GM18519 (cell line): ENCODE results near the gene PHAF1.
A peak's percentile ranks its signal among the peaks of the same experiment; 100 is the strongest.

Experiments used
- ATAC-seq: cut with Tn5 transposase; IDR thresholded peaks from one replicate; pipeline ENCODE4 v1.9.1; 2021; ENCODE audit warnings: mild to moderate bottlenecking, moderate library complexity; ENCODE audit not compliant: unreplicated experiment, low FRiP score

The PHAF1 gene

DNA sequence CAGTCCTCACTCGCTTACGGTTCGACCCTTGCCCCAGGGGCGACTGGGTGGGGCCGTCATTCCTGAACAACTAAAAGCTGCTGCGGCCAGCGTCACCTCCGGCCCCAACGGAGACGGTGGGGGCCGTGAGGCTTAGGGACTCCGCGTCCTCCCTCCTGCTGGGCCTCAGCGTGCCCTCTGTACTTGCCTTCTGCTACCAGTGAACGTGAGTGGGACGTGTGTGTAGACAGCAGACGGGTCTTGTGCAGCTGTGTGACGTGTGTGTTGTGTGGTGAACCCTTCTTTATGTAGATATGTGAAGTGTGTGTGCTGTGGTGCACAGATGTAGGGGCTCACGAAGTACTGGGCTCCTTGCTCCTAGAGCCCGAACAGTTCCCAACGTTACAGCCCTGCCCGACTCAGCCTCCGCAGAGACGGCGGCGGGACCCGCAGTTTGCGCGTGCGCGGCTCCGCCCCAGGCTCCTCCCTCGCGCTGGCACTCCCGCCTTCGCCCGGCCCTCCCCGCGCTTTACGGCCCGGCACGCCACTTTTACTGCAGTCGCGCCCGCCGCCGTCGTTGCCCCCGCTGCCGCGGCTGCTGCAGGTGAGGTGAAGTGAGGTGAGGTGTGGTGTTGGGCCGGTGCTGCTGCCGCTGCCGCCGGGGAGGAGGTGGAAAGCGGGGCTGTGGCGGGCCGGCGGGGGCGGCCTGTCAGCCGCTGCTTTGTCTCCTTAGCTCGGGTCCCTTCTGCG lies at the start of gene PHAF1:
Gene PHAF1 (plus strand): TSS at position 535 of the 729 bp plus-strand sequence. CDS start 235 bp downstream, outside the sequence.
- peak; percentile 53 for ATAC-seq

DNA sequence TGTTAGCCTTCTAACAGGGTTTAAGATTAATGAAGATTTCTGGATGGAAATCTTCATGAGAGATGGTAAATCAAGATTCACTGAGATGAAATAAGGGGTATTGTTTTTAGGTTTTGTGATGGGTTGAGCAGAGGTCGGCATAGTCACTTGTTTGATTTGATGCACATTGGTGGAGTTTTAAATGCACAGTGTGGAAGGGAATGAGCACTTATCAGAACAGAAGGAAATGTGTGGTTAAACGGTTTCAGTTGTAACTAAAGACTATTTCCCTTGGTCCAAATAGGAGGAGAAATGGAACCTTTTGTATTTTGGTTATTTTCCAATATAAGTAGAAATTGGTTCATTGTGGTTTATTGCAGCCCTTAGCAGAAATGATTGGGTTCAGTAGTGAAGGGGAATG lies 46.7 kb upstream of the PHAF1 start:
- ATAC-seq, result no peak

DNA sequence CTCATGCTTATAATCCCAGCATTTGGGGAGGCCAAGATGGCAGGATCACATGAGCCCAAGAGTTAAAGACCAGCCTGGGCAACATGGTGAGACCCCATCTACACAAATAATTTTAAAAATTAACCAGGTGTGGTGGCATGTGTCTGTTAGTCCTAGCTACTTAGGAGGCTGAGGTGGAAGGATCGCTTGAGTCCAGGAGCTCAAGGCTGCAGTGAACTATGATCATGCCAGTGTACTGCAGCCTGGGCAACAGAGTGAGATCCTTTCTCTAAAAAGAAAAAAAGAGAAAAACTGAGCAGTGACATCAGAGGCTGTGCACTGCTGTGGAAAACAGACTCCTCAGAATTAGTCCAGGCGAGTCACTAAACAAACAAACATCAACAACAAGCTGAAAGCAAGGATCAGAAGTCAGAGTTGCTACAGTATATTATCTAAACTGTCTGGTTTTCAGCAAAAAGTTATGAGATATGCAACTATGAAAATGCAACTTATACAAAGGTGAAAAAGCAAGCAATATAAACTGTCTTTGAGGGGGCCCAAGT lies 41.5 kb upstream of the PHAF1 start:
- ATAC-seq, result no peak

DNA sequence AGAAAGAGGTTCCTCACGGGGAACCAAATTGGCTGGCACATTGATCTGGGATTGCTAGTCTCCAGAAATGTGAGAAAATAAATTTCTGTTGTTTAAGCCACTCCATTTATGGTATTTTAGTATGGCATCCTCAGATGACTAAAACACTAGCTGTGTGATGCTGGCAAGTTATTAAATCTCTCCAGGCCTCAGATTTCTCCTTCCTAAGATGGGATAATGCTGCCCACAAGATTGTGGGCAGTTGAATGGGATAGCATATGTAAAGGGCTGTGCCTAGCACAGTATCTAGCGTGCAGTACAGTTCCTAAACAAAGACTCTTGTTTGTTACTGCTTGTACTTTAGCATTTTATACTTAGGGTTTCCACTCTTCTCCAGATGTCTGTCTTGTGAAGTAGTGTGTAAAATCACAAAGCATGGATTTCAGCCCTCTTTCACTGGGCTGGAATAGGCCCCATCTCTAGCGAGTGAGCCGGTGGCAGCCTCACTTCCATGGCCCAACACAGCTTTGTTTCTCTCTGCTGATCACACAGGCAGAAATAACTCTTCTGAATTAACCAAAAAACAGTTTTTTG lies 38.2 kb upstream of the PHAF1 start:
- no peak for ATAC-seq

DNA sequence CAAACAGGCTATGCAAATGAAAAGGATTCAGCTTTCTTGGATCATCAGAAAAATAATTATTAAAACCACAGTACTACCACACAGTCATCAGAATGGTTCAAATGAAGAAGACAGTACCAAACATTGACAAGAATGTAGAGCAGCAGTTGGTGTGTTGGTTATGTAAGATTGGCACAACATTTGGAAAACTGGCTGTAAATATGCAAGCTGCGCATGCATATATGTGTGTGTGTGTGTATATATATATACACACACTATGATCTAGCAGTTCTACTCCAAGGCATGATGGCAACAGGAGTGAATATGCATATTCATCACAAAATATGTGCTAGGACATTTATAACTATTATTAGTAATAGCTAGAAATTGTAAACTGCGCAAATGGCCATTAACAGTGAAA lies 34.4 kb upstream of the PHAF1 start:
- no peak for ATAC-seq

DNA sequence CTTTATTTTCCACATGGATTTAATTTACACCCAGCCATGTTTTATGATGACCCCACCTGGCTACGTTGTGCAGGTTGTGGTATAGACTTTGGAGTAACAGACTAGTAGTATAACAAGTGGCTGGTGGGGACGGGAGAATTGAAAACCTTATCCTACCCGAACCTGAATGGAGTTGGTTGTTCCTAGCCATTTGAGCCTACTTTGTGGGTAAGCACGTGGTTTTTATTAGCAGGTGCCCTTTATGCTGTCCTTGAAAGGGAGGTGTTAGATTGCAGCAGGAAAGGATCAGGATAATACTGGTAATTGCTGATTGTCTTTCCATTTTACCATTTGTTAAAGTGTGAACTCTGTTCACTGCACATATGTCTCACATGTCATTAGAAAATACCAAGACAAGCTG lies 31.9 kb upstream of the PHAF1 start:
- ATAC-seq, result no peak

DNA sequence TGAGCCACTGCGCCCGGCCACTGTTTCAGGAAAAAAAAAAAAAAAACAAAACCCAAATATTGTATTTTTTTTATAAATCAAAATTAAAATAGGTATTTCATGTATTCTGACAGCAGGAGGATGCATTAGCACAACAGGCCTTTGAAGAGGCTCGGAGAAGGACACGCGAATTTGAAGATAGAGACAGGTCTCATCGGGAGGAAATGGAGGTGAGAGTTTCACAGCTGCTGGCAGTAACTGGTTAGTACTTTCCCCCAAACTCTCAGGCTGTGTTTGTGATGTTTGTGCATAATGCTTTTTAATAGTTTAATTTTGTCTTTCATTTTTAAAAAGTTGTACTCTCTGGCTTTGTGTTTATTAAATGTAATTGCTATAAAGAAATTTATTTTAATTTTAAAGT lies 27.6 kb upstream of the PHAF1 start:
- no peak for ATAC-seq

DNA sequence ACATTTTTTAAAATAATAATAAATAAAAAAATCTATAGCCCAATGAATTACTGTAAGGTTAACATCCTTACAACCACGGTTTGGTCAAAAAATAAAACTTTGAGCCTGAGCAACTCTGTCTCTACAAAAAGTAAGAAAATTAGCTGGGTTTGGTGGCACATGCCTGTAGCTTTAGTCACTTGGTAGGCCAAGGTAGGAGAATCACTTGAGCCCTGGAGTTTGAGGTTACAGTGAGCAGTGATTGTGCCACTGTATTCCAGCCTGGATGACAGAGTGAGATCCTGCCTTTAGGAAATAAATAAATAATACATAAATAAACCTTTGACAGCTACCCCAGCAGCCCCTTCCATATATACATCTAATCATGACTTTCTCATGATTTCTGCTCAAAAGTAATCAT lies 26.9 kb upstream of the PHAF1 start:
- no peak for ATAC-seq

DNA sequence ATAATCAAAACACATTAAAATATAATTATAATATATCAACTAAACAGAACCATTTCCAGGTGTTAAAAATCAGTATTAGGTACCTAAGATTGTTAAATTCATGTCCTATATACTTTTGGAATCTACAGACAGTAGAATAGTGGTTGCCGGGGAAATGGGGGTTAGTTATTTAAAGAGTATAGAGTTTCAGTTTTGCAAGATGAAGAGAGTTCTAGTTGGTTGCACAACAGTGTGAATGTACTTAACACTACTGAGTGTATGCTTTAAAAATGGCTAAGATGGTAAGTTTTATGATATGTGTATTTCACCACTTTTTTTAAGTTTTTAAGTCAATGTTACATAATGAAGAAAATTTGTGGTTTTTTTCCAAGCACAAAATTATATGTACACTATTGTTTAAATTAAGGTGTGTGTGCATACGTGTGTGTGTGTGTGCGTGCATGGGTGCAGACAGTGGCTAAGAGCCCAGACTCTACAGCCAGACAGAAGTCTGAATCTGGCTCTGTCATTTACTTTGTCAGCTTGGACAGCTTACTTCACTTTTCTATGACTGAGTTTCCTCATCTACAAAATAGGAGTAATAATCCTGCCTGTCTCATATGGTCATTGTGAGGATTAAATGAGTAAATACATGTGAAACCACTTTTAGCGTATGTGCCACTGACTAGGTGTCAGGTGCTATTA lies 25.3 kb upstream of the PHAF1 start:
- ATAC-seq, result no peak

DNA sequence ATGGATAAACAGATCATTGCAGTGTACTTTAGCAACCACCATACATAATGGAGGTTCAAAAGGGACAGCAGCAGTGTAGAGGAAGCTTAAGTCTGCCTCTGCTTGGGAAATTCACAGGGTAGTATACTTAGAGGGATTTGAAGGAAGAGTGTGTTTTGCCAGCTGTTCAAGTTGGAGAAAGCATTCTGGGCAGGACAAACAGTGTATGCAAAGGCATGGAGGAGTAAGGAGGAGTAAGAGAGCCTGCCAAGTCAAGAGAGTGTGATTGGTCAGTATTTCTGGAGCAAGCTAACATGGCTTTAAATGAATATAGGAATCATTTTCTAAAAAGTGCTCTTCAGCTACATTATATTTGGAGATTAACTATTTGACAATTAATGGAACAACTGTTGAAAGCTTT lies 22.9 kb upstream of the PHAF1 start:
- ATAC-seq, result no peak

DNA sequence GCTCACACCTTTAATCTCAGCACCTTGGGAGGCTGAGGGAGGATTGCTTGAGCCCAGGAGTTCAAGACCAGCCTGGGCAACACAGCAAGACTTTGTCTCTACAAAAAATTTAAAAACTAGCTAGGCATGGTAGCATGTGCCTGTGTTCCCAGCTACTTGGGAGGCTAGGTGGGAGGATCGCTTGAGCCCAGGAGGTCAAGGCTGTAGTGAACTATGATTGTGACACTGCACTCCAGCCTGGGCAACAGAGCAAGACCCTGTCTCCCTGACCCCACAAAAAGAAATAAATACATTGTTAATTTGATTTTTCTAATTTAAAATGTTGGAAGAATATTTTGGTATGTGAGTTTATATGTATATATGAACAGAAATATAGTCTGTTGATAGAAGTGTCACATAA lies 22.4 kb upstream of the PHAF1 start:
- ATAC-seq, result no peak

DNA sequence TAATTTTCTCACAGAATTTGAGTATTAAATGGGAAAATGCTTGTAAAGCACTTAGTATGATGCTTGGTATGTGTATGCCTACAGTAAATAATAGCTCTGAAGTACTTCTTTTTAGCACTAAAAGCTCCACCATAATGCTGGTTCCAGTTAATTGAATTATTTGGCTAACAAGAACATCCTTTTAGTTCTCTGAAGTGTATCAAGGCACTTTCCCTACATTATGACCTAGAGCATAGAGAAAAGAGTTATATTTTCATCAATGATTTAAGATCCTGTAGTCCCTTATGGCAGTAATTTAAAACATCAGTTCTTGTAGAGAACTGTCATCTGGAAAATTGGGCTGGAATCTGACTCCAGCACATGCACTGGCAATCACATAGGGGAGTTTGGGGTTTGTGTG lies 21.9 kb upstream of the PHAF1 start:
- ATAC-seq, result no peak

DNA sequence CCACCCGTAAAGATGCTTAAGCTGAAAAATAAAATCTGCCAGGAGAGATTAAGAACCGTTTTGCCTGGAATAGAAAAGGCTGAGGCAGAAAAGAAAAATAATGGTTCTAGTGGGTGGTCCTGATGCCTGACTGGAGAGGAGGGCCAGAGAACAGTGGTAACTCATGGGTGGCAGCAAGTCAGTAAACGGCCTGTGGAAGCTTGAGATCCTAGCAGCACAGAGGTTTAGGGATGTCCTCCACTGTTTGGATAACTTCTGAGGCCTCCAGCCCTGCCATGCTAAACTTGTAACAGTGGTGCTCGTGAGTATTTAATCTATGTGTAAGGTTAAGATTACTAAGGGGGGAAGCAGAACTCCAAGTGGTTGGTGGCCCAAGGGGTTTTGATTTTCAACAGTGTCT lies 21.2 kb upstream of the PHAF1 start:
- ATAC-seq, result no peak

DNA sequence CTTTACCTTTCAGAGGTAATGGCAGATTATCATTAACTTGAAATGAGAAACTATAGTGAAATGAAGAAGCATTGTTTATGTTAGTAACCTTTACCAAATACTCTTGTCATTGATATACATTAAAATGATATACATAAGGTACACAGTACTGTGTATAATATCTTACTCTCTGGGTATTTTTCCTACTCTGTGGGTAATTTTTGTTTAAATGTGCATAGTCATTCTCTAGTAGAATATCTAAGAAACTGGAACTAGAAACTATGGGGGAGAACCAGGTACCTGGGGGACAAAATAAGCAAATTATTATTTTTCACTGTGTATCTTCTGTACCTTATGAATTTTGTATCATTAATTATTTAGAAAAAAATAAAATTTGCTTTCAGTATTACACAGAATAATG lies 20.6 kb upstream of the PHAF1 start:
- no peak for ATAC-seq

DNA sequence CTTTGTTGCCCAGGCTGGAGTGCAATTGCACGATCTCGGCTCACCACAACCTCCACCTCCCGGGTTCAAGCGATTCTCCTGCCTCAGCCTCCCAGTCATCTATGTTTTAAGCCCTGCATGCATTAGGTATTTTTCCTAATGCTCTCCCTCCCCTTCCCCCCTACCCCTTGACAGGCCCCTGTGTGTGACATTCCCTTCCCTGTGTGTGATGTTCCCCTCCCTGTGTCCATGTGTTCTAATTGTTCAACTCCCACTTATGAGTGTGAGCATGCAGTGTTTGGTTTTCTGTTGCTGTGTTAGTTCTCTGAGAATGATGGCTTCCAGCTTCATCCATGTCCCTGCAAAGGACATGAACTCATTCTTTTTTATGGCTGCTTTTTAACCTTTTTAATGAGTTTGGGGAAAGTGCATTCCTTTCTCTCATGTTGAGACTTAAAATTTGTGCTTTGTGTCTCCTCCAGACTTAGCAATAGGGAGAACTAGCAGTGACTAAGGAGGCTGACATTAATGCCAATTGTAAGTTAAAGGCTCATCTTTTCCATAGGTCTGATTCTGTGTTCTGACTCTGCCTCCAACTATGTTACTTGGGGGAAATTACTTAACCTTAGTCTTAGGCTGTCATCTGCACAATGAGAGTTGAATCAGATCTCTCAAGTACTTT lies 17.7 kb upstream of the PHAF1 start:
- ATAC-seq, result no peak

DNA sequence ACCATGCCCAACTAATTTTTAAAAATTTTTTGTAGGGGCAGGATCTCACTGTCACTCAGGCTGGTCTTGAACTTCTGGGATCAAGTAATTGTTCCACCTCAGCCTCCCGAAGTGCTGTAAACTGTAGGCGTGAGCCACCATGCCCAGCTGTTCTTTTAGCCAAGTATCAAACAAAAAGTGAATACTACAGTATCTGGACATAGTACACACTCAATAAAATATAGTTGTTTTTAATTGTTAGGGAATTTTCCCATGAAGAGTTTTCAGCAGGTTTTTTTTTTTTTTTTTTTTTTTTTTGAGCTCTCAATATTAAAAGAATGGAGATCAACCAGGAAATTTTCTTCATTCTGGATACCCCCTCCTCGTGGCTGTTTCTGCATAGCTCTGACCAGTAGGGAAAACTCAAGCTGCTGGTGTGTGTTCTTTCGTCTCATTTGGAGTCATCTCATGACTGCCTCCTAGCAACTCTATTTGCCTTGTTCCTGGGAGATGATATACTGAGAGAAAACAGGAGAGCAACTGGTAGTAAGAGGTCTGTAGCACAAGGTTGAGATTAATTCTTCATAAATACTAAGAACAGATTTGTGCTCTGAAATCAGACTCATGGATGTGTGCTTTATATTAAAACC lies 16.5 kb upstream of the PHAF1 start:
- no peak for ATAC-seq

DNA sequence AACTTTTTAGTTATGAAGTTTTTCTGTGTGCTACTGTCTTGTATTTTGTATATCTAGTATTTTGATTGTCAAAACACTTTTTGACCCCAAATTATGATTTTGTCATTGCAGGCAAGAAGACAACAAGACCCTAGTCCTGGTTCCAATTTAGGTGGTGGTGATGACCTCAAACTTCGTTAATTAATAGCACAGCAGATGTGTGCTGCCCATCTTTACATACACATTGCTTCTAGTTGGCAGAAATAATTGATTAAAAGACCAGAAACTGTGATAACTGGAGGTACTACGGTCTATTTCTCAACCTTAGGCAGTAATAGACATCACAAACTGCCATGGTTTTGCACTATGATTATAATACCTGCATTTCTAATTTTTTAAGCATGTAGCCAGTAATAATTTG lies 11.1 kb upstream of the PHAF1 start:
- ATAC-seq, result no peak

DNA sequence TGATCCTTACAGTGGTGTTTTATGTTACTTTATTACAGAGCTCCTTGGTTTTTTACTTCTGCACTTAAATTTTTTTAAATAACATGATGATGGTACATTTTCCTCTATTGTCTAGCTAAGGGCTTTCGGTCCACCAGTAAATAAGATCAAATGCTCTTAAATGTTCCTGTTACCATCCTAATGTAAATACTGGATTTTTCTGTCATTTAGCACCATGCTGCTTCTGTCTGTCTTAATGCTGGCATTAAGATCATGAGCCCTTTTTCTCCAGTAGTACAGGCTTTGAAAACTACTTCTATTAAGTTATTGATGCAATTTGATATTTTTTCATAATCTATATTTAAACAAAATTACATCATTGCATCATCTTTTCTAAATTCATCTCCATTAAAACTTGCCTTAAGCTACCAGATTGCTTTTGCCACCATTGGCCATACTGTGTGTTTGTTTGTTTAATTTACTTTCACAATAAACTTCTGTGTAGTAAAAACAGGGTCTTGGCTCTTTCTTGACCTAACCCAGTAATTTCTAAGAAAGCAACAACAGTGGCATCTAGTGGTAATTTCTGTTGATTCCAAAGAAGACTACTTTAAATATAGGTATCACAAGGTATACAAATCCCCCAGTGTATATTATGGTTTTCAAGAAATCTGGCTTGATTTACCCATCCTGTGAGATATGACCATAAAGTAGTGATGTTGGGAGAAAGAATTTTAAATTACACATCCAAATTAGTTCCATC lies 9.0 kb upstream of the PHAF1 start:
- no peak for ATAC-seq

DNA sequence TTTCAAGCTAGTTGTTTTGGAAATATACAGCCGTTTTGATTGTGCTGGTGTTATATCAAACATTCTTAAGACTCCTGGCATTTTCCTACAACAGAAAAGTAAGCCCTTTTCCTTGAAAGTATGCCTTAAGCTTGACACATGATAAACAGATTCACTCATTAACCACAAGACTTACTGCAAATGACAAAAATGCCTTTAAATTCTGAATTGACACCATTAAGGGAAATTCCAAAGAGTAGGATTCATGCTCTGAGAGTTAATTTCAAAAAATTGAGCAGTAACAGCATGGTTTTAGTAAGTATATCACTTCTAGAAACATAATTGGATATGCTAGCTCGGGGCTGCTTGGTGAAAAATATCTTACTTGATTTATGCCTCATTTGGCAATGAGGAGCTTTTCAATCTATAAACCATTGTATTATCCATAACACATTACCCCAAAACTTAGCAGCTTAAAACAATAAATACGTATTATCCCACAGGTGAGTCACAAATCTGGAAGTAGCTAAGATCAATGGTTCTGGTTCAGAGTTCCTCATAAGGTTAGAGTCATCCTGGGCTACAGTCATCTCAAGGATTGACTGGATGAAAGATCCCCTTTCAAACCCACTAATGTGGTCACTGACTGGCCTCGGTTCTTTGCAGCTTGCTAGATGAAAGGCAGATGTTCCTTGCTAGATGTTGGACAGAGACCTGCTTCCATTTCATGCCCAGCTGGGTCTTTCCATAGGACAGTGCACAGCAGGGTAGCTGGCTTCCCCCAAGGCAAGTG lies 8.2 kb upstream of the PHAF1 start:
- ATAC-seq, result no peak
